ENCODE results near the gene MAP3K3.

The MAP3K3 gene

DNA sequence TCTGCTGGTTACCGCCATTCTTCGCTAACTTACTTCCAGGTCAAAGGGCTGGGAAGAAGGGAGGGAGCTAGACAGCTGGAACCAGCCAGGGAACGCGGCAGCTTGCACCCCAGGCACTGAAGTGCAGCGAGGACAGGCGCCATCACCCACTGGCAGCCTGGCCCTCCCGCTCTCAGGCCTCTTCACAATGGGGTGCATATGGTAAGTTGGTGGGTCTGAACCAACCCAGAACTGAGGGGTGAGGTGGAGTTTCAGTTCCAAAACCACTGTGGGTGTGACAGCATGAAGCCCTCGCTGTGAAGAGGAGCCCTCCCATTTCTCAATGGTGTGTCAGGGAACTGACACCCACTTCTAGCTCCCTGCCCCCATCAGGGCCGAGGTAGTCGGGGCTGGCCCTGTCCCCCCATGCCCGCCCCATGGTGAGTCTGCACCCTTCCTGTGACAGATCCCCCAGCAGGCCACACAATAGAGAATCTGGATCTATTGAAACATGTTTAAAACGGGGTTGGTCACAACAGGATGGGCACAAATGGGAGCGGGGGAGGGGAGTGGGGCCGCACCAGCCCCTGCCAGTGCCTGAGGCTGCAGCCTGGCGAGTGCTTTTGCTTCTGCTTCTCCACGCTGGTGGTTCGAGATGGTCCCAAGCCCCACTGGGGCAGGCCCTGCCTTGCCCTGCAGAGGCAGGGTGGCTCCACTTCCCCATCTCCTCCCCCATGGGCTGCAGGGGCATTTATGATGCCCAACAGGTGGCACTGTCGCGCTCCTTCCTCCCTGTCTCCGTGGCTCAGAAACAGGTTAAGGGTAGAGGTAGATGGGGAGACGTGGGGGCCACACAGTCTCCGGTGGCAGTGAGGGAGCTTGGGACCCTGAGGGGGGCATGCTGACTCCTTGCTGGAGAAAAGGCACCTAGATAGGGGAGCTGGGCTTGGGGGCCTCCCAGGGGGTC lies 75.4 kb downstream of the MAP3K3 start:
- TF ChIP-seq, protein P1, sequence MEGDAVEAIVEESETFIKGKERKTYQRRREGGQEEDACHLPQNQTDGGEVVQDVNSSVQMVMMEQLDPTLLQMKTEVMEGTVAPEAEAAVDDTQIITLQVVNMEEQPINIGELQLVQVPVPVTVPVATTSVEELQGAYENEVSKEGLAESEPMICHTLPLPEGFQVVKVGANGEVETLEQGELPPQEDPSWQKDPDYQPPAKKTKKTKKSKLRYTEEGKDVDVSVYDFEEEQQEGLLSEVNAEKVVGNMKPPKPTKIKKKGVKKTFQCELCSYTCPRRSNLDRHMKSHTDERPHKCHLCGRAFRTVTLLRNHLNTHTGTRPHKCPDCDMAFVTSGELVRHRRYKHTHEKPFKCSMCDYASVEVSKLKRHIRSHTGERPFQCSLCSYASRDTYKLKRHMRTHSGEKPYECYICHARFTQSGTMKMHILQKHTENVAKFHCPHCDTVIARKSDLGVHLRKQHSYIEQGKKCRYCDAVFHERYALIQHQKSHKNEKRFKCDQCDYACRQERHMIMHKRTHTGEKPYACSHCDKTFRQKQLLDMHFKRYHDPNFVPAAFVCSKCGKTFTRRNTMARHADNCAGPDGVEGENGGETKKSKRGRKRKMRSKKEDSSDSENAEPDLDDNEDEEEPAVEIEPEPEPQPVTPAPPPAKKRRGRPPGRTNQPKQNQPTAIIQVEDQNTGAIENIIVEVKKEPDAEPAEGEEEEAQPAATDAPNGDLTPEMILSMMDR (conservative IDR thresholded peaks at IDR 0.05; ENCODE audit: low read depth), result peak; percentile 27; the same call in 1 of the 2 replicates
- peak overlapping the region; percentile 62 for H3K27ac ChIP-seq
- POLR2A ChIA-PET (ENCODE audit: low non-redundant PET), result interaction anchor here (0.6 kb wide), 1 partner anchor 262 kb away, joined by 3 read pairs; no protein-coding TSS in a partner anchor
- peak; percentile 34 for DNase-seq (ENCODE audit: low spot score)
- CTCF ChIA-PET, result interaction anchor here (0.6 to 1.3 kb wide), 3 partner anchors 13 to 754 kb away, joined by 3 to 4 read pairs (median 3); no protein-coding TSS in a partner anchor

DNA sequence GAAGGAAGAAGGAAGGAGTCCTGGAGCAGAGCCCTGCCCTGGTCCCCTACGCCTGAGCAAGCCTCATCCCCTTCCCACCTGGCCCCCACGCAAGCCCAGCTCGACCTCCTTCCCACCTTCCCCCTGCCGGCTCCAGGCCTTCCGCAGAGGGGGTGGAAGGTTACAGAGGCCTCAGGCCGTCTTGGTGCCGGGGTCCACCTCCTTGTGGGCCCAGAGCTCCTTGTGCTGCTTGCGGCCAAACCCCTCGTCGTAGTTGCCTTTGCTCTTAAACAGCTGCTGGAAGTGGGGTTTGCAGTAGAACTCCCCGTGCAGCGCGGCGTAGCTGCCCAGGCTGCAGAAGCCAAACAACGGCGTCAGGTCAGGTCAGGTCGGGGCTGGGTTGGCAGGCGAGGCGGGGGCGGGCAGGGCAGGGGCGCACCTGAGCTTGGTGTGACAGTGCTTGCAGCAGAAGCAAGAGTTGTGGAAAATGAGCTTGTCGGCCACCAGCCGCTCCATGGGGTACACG lies 76.2 kb downstream of the MAP3K3 start:
- DNase-seq (ENCODE audit: low spot score), result no peak
- POLR2A ChIA-PET (ENCODE audit: low non-redundant PET), result no interaction called here

DNA sequence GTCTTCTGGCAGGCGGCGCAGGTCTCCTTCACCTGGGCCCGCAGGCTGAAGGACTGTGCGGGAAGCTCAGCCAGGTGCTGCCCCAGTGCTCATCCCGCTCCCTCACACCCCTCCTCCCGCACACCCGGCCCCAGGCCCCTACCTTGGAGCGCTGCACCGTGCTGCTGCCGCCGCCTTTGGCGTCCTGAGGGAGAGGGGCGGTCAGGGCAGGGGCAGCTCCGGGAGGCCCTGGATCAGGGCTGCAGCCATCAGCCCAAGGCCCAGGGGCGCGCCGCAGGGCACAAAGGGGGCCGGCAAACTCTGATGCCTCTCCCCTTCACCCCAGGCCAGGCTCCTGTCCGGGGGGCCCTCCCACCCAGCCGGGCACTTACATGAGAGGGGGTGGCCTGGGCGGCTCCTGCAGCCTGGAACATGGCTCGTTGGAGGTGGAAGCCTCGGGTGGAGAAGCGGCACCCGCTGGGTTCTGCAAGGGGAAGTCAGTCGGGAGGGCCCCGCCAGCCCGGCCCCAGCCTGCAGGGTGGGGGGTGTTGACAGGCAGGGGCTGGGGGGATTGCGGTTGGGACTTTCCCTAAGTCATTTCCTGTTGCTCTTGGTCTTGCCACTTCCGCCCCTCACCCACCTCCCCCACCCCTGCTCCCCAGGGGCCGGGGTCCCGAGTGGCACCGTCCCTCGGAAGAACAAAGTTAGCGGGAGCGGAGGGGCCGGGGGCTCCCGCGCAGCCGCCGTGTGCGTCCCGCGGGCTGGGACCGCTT lies 76.8 kb downstream of the MAP3K3 start:
- ChIA-PET POLR2A (ENCODE audit: low non-redundant PET) (no interaction called here), CTCF (interaction anchor here (1.0 kb wide), 1 partner anchor 263 kb away, joined by 3 read pairs; no protein-coding TSS in a partner anchor)
- peak overlapping the region; percentile 62 for H3K27ac ChIP-seq
- TF ChIP-seq, protein P1 (conservative IDR thresholded peaks at IDR 0.05; ENCODE audit: low read depth), result no peak
- no peak for DNase-seq (ENCODE audit: low spot score)

More for the DNA sequence above, 76.2 kb downstream of the MAP3K3 start:
- TF ChIP-seq, protein P1 (conservative IDR thresholded peaks at IDR 0.05; ENCODE audit: low read depth), result no peak
- CTCF ChIA-PET, result interaction anchor here (0.6 to 1.0 kb wide), 3 partner anchors 15 to 755 kb away, joined by 3 read pairs; no protein-coding TSS in a partner anchor
- H3K27ac ChIP-seq, result peak overlapping the region; percentile 62; the same call in 1 of the 2 replicates

DNA sequence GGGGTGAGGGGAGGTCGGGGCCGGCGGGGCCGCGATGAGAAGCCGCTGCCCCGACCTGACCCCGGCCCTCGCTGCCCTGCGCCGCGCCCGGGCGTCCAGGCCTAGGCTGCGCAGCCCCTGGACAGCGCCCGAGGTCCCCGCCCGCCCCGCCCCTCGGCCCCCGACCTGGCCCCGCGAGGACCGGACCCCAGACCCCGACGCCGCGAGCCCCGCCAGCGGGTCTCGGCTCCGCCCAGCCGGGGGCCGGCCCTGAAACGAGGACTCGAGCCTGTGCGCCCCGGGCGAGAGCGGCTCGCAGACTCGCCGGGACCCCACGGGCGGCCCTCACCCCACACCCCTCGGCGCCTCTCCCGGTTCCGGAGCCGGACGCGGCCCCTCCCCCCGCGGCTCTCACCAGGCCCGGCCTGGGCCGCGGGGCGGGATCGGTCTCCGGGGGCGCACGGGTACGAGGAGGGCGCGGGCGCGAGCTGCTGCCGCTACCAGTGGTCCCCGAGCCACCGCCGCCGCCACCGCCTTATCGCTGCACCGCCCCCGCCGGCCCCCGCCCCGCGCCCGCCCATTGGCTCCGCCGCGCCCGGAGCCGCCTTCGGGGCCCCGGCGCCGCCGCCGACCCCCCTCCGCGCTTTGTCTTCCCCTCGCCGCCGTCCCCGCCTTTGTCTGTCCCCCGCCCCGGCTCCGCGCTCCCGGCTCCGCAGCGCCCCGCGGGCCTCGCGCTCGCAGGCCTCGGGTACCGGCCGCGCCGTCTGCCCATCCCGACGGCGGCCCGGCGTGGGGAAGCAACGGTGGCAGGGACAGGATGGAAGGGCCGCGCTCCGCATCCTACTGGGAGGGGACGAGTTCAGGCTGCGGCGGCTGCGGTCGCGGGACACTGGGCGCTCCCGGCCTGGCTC lies 77.7 kb downstream of the MAP3K3 start, which contains the start of gene LIMD2:
TSS of gene LIMD2 (minus strand) at position 488 of the 890 bp plus-strand sequence. CDS start 827 bp downstream, outside the sequence.
- H3K27ac ChIP-seq, result peak within 1 kb of the TSS; percentile 62
- ChIA-PET CTCF (no interaction called here), POLR2A (ENCODE audit: low non-redundant PET) (no interaction called here)
- DNase-seq (ENCODE audit: low spot score), result peak; percentile 30
- TF ChIP-seq, protein P1 (conservative IDR thresholded peaks at IDR 0.05; ENCODE audit: low read depth), result no peak

DNA sequence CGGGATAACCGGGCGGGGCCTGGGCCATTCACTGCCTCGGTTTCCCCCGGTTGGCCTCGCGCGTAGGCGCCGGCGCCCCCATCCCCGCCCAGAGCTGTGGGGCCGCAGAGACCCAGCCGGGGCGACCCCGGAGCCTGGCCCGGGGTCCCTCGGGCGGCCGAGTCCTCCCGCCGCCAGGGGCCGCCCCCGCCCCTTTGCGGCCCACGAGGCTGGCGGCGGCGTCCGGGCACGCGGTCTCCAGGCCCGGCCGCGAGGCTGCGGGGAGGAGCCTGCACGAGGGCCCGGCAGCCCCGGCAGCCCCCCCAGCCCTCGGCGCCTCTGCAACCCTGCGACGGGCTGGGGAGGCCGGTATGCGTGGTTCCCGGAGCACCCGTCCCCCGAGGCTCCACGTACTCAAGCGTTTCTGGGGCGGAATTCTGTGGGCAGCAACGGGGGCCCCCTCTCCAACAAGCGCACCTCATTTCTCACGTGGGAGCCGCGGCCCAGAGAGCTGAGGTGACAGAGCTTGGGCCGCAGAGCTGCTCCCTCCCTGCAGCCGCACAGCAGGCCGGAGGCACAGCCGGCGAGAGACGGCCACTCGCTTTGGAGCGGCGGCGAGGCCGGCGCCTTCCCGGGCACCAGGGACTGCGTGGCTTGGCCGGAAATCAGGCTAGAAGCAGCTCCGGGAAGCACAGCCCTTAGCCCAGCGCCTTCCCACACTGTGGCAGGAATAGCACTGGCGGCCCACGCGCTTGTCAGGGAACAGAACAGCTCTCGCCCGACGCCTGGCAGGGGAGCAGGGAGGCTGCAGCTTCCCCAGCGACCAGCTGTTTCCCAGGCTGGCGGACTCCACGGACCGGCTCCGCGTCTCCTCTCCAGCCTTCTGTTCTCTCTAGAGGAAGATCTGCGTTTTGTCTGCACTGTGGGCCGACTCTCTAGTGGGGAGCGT lies 78.6 kb downstream of the MAP3K3 start:
- H3K27ac ChIP-seq, result peak overlapping the region; percentile 62
- CTCF ChIA-PET, result no interaction called here
- DNase-seq (ENCODE audit: low spot score), result no peak
- TF ChIP-seq, protein P1 (conservative IDR thresholded peaks at IDR 0.05; ENCODE audit: low read depth), result no peak; the same call in 1 of the 2 replicates
- POLR2A ChIA-PET (ENCODE audit: low non-redundant PET), result no interaction called here

All from RWPE1 (cell line).